C4-2B (cell line): ENCODE measurements around the gene MPC1.
"Not testable (repeated sequence)": the region's sequence is repeated elsewhere in the genome, so short reads cannot be mapped to it uniquely, and the experiment has no call there.

Source experiments
- CTCF ChIP-seq: fragments of 450-650 bp; conservative IDR thresholded peaks from 2 replicates; pipeline ENCODE4 v1.5.1; 2017; ENCODE audit warnings: mild to moderate bottlenecking
- ZFX ChIP-seq: fragments of 450-650 bp; IDR thresholded peaks from 2 replicates; pipeline ENCODE4 v1.6.1; 2017

GRCh38 chr6:166344921-166345320 lies 37.8 kb downstream of the MPC1 start:
- not testable (repeated sequence) for TF ChIP-seq ZFX, CTCF
